A673 (cell line): Measurements from ENCODE around the gene FAM171A2. TPM values are rescaled to one million over a fixed set of nuclear protein-coding genes. Genes with fewer than 3 reads are reported as not detected.

ENCODE experiments used
- BruUV-seq: library from RNA; stranded (reverse); fragments of 400-500 nt; replicated peaks from 2 replicates; lab custom pipeline; 2021; lab: Mats Ljungman, UMichigan
- CTCF ChIA-PET: fragments of 300-600 bp; sonication (Branson Sonifier 250); formaldehyde crosslinking; loops from one replicate; lab custom pipeline; 2022; ENCODE audit warnings: antibody characterized with exemption; lab: Charles Lee
- POLR2A ChIA-PET: fragments of 300-600 bp; sonication (Branson Sonifier 250); formaldehyde crosslinking; loops from one replicate; lab custom pipeline; 2022; ENCODE audit warnings: antibody characterized with exemption; ENCODE audit not compliant: low non-redundant PET; lab: Charles Lee
- DNase-seq: peaks from one replicate; pipeline ENCODE4 v3.0.0-alpha.2; 2015; ENCODE audit warnings: low spot score
- H3K27ac ChIP-seq: fragments of 200-600 bp; sonication (generic); 2 replicates; pipeline ENCODE4 v1.5.1; 2016; ENCODE audit warnings: mixed run types, low read depth, mild to moderate bottlenecking, mixed read lengths, antibody characterized with exemption, low read length; ENCODE audit not compliant: poor library complexity, severe bottlenecking
- H3K27me3 ChIP-seq: fragments of 200-600 bp; sonication (generic); replicated peaks from 2 replicates; pipeline ENCODE4 v1.6.1; 2017; ENCODE audit warnings: mixed run types, low read depth, mild to moderate bottlenecking, mixed read lengths, antibody characterized with exemption, low read length; ENCODE audit not compliant: insufficient read depth, poor library complexity
- H3K36me3 ChIP-seq: fragments of 200-600 bp; sonication (generic); 2 replicates; pipeline ENCODE4 v1.6.1; 2016; ENCODE audit warnings: mixed run types, mild to moderate bottlenecking, mixed read lengths, antibody characterized with exemption, low read length; ENCODE audit not compliant: insufficient read depth, poor library complexity, severe bottlenecking
- H3K4me1 ChIP-seq: fragments of 200-600 bp; sonication (generic); 2 replicates; pipeline ENCODE4 v1.6.1; 2017; ENCODE audit warnings: mixed run types, mild to moderate bottlenecking, mixed read lengths, antibody characterized with exemption, low read length; ENCODE audit not compliant: insufficient read depth, poor library complexity, severe bottlenecking
- H3K4me3 ChIP-seq: fragments of 200-600 bp; sonication (generic); 2 replicates; pipeline ENCODE4 v1.5.1; 2016; ENCODE audit warnings: low read depth, mixed run types, mild to moderate bottlenecking, mixed read lengths, low read length; ENCODE audit not compliant: poor library complexity, severe bottlenecking
- H3K9me3 ChIP-seq: fragments of 200-600 bp; sonication (generic); 2 replicates; pipeline ENCODE4 v1.6.1; 2016; ENCODE audit warnings: mixed run types, low read depth, mild to moderate bottlenecking, mixed read lengths, antibody characterized with exemption, low read length; ENCODE audit not compliant: poor library complexity, severe bottlenecking
- CTCF ChIP-seq: fragments of 300-800, 200-600 bp; sonication (generic); conservative IDR thresholded peaks from 2 replicates; pipeline ENCODE4 v1.5.1; 2017; ENCODE audit warnings: low read depth, mild to moderate bottlenecking, antibody characterized with exemption, low read length, moderate library complexity, mixed read lengths
- EZH2 ChIP-seq: fragments of 200-600 bp; sonication (generic); IDR thresholded peaks from 2 replicates; pipeline ENCODE4 v1.6.1; 2017; ENCODE audit warnings: borderline replicate concordance, low read depth, mild to moderate bottlenecking, mixed read lengths, antibody characterized with exemption, low read length; ENCODE audit not compliant: poor library complexity, severe bottlenecking
- intact Hi-C: fragments of 100-400 bp; cut with micrococcal nuclease; formaldehyde crosslinking; loops from one replicate; pipeline ENCODE4 v1.10.0; 2022; ENCODE audit not compliant: unreplicated experiment
- total RNA-seq: library from RNA; stranded (reverse); gene quantifications from 2 replicates; pipeline ENCODE4 v1.2.3, GENCODE V29; 2021

The FAM171A2 gene
- total RNA-seq, 1 experiment from 2014 or later: 12.8 TPM

GRCh38 chr17:44317545-44317944 is 46.1 kb downstream of the FAM171A2 start:
- CTCF ChIA-PET: interaction anchor here (0.5 kb wide), 1 partner anchor 102 kb away, joined by 3 read pairs; no protein-coding TSS in a partner anchor
- Histone ChIP-seq H3K9me3 (no peaks in the 10 kb centered on the region), H3K4me3 (no peak overlapping the region), H3K27ac (no peak overlapping the region), H3K36me3 (no peaks in the 10 kb centered on the region), H3K4me1 (no peaks in the 10 kb centered on the region), H3K27me3 (peaks cover 12% of the 10 kb centered on the region)
- POLR2A ChIA-PET: no interaction called here
- DNase-seq: no peak
- BruUV-seq: no TSS peak
- TF ChIP-seq CTCF: no peak
- TF ChIP-seq EZH2: no peak
- intact Hi-C loops: no loop called here

GRCh38 chr17:44315760-44316731 is 47.6 kb downstream of the FAM171A2 start:
- no peak overlapping the region for H3K27ac ChIP-seq
- no peak for TF ChIP-seq CTCF
- intact Hi-C loops: no loop called here
- ChIA-PET CTCF (no interaction called here), POLR2A (no interaction called here)
- H3K4me1 ChIP-seq: no peaks in the 10 kb centered on the region
- H3K9me3 ChIP-seq: no peaks in the 10 kb centered on the region
- BruUV-seq: no TSS peak
- H3K27me3 ChIP-seq: peaks cover 12% of the 10 kb centered on the region
- DNase-seq: no peak
- H3K4me3 ChIP-seq: no peak overlapping the region
- no peaks in the 10 kb centered on the region for H3K36me3 ChIP-seq

GRCh38 chr17:44314869-44315661 is 48.6 kb downstream of the FAM171A2 start:
- H3K27ac ChIP-seq: no peak overlapping the region
- H3K4me3 ChIP-seq: no peak overlapping the region
- peak; percentile 7 for DNase-seq
- no peak for TF ChIP-seq EZH2
- no peak for TF ChIP-seq CTCF
- CTCF ChIA-PET: no interaction called here
- POLR2A ChIA-PET: no interaction called here
- intact Hi-C loops: no loop called here
- no peaks in the 10 kb centered on the region for H3K9me3 ChIP-seq
- H3K36me3 ChIP-seq: no peaks in the 10 kb centered on the region
- H3K27me3 ChIP-seq: peaks cover 12% of the 10 kb centered on the region
- BruUV-seq: no TSS peak
- H3K4me1 ChIP-seq: no peaks in the 10 kb centered on the region
